DMS 273 (cell line): ENCODE data around the gene FXN.
"Not testable (repeated sequence)": the region's sequence is repeated elsewhere in the genome, so short reads cannot be mapped to it uniquely, and the experiment has no call there.

Source experiments
- DNase-seq: peaks from one replicate; lab custom pipeline; 2025; ENCODE audit not compliant: unreplicated experiment; lab: John Stamatoyannopoulos, UW

Gene FXN

DNA sequence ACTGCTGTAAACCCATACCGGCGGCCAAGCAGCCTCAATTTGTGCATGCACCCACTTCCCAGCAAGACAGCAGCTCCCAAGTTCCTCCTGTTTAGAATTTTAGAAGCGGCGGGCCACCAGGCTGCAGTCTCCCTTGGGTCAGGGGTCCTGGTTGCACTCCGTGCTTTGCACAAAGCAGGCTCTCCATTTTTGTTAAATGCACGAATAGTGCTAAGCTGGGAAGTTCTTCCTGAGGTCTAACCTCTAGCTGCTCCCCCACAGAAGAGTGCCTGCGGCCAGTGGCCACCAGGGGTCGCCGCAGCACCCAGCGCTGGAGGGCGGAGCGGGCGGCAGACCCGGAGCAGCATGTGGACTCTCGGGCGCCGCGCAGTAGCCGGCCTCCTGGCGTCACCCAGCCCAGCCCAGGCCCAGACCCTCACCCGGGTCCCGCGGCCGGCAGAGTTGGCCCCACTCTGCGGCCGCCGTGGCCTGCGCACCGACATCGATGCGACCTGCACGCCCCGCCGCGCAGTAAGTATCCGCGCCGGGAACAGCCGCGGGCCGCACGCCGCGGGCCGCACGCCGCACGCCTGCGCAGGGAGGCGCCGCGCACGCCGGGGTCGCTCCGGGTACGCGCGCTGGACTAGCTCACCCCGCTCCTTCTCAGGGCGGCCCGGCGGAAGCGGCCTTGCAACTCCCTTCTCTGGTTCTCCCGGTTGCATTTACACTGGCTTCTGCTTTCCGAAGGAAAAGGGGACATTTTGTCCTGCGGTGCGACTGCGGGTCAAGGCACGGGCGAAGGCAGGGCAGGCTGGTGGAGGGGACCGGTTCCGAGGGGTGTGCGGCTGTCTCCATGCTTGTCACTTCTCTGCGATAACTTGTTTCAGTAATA, at the start of gene FXN:
TSS of gene FXN (plus strand) at position 315 of the 871 bp plus-strand sequence. CDS start at position 346, 31 bp downstream.
- peak; percentile 87 for DNase-seq

- not testable (repeated sequence) for DNase-seq
Observed at GRCh38 chr9:68986949-68987348, 48.6 kb upstream of the FXN start.

GRCh38 chr9:68991457-68991856, 44.1 kb upstream of the FXN start:
- DNase-seq: no peak

GRCh38 chr9:68995776-68996175, 39.8 kb upstream of the FXN start:
- DNase-seq: no peak

DNA sequence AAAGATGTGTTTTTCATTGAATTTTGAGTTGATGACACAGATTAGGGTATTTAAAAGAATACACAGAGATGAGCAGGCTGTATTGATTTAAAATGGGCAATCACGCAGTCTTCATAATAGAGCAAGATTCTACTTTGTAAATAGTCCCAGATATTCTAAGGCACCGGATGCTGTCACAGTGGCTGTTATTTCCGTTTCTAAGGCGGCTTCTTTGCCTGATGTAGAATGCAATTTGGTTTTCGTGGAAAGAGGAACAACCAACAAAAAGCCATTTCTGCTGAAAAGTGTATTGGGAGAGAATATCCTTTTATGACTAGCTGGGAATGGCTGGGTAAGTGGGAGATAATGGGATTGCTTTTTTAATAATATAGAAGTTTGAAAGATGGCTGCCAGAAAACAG, 39.1 kb upstream of the FXN start:
- no peak for DNase-seq

DNA sequence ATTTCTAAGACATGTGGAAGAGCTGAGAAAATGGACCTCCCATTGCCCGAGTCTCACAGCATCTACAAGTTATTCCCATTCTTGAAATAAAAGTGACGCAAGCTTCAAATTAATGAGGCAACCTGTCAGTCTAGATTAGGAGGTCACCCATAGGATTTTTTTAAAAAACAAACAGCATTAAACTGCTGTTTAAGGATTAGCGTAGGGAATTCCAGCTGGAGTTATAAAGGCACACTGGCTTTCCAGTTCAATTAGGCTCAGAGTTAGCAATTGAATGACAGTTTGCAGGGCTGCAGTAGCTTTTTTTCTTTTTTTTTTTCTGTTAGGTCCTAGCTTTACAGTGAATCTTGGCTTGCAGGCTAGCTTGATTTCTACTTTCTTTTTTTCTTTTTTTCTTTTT, 37.9 kb upstream of the FXN start:
- DNase-seq: no peak

GRCh38 chr9:68998385-68998784, 37.2 kb upstream of the FXN start:
- no peak for DNase-seq

- DNase-seq: no peak
Observed at GRCh38 chr9:68998812-68999211, 36.7 kb upstream of the FXN start.

DNA sequence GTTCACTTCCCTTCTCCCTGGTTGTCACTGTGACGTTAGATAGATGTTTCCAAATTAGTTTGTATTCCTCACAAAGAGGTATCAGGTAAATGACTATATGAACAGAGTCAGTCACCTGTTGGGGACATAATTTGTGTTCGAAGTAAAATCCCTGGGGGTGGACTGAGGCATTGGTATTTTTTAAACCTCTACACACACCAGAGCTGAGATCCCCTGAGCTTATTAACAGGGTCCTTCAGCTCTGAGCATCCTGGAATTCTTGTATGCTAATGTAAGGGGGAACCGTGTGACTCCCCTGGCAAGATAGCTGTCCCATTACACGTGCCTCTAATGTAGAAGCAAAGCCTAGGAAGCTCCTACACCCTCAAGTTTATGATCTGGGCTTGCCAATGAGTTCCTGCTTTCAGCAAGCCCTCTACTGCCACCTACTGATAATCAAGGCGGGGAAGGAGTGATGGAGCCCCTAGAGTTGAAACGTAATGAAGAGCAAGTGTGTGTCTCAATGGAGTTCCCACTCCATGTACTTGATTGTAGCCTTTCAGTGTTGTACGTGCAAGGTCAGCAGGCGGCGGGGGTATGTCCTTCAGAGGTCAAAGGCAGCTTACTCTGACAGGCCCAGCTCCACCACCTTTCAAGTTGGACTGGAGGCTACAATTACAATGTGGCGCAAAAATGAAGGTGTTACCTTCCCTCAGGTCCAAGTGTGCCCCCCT, 36.0 kb upstream of the FXN start:
- peak; percentile 81 for DNase-seq

DNA sequence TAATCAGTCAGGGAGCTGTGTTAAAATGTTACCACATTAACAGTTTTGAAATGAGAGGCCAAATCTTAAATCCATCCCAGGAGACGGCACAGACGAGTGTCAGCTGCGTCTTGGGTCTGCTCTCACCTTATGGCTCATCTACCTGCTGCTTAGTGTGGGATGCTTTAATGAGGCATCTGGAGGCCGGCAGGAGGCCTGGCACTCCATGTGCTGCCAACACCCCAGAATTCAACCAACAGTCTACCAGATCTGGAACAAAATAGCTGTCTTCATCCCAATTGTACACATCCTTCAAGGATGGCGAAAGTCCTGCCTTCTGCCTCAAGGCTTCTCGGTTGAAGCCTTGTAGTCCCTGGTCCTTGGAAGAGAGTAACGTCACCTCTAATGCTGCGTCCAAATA, 33.6 kb upstream of the FXN start:
- DNase-seq: no peak

DNA sequence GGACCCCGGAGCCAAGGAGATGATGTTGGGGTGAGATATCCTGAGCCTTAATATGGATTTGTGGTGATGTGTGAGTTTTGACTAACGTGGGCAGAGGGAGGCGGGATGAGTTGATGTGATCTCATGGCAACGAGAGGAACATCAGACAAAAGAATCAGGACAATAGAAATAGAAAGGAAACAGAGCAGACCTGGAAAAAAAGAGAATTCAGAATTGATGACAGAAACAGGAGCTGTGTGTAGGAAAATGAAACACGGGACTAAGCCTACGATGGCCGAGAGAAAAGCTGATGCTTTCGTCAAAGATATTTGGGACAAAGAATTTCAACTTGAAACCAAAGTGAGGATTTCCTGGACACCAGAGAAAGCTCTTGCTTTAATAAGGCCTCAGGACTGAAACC, 32.5 kb upstream of the FXN start:
- no peak for DNase-seq

- no peak for DNase-seq
Observed at GRCh38 chr9:69004836-69005235, 30.7 kb upstream of the FXN start.

GRCh38 chr9:69009708-69010107, 25.8 kb upstream of the FXN start:
- DNase-seq: no peak

GRCh38 chr9:69012696-69013381, 22.7 kb upstream of the FXN start:
- no peak for DNase-seq

DNA sequence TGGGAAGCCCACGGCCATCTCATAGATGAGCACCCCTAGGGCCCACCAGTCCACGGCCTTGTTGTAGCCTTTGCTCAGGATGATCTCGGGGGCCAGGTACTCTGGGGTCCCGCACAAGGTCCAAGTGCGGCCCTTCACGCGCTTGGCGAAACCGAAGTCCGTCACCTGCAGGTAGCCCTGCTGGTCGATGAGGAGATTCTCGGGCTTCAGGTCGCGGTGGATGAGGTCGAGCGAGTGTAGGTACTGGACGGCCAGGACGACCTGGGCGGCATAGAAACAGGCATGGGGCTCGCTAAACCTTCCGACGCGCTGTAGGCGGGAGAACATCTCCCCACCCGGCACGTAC, 22.2 kb upstream of the FXN start:
- DNase-seq: no peak

GRCh38 chr9:69014013-69014412, 21.5 kb upstream of the FXN start, which contains the start of gene PRKACG:
TSS of gene PRKACG (minus strand) at chr9:69014113. CDS start at chr9:69014092, 21 bp downstream.
- DNase-seq: no peak

DNA sequence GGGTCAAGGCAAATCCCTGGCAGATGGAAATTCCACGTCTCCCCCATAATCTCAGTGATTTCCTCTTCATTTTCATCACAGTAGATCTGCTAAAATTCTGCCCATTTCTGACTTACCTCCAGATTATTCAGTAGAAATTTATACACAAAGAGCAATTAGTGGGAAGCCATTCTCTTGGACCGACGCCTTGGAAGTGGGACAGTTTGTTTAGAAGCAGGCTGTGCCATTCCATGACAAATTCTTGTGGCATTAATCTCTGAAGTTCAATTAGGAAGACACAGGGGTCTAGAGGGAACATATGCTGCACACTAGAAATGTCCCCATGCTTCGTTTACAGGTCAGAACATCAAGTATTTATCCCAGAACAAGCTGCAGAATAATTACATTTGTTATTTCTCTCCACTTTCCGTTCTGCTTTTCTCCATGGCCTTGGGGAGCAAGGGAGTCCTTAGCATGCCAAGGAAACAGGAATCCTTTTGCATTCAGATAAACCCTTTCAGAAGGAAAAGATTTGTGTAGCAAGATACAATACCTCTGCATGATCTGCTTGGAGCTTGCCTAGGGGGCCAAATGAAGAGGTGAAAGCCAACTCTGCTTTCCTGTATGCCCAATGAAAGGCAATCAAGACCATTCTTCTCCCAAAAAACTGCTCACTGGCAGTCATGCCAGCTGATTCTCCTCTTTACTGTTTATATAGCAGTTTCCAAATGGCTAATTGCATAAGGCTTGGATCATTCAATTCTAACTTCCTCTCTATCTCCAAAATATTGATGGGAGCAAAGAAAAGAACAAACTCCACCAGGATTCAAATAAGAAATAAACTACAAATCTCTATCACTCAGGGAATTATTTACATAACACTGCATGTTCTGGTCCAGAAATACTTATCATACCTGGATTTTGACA, 19.1 kb upstream of the FXN start:
- no peak for DNase-seq

- DNase-seq: no peak
Observed at GRCh38 chr9:69018737-69019136, 16.8 kb upstream of the FXN start.

DNA sequence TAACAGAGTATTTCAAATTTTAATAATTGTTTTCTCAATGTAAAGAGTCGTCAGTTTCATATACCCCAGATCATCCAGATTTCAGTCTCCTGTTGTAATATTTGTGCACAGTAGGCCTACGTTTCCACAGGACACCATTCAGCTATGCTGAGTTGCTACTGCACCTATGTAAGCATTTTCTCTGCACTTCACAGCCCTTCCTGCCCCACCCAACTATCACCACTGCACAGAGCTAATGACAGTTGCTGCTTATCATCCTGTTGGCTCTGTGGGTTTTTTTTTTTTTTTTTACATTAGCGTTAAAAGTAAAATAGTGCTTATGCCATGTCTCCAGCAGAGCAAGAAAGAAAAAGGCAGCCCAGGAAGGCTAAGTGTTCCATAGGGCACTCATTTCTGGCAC, 15.7 kb upstream of the FXN start:
- DNase-seq: no peak

DNA sequence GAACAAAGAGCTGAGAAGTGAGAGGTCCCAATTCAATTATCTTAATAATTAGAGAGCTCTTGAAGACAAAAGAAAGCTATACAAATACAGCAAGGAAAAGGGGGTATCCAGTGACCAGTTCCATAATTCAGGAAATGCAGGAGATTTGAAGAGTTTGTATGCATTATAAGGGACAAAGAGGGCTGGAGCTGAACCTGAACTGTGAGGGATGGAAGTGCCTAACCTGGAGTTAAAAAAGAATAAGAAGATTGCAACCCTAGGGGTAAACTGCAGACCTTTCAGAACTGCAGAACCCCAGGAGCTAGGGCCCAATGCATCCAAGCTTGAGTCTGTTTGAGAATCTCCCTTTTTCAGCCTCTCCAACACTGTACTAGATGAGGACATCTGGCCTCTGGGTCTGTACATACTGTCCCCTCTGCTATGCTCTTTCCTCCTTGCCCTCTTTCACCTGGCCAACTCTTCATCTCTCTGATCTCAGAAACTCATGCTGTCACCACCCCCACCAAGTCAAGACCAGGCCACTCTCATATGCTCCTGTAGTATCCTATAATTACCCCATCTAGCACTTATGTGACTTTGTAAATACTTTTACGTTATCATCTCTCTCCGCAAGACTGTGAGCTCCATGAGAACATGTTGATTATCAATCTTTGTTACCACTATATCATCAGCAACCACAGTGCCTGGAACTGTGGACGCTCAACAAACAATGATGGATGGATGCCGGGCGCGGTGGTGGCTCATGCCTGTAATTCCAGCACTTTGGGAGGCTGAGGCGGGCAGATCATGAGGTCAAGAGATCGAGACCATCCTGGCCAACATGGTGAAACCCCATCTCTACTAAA, 15.0 kb upstream of the FXN start:
- DNase-seq: no peak
